ENCODE measurements around the gene BTBD16.
A peak's percentile ranks its signal among the peaks of the same experiment; 100 is the strongest.

The BTBD16 gene

DNA sequence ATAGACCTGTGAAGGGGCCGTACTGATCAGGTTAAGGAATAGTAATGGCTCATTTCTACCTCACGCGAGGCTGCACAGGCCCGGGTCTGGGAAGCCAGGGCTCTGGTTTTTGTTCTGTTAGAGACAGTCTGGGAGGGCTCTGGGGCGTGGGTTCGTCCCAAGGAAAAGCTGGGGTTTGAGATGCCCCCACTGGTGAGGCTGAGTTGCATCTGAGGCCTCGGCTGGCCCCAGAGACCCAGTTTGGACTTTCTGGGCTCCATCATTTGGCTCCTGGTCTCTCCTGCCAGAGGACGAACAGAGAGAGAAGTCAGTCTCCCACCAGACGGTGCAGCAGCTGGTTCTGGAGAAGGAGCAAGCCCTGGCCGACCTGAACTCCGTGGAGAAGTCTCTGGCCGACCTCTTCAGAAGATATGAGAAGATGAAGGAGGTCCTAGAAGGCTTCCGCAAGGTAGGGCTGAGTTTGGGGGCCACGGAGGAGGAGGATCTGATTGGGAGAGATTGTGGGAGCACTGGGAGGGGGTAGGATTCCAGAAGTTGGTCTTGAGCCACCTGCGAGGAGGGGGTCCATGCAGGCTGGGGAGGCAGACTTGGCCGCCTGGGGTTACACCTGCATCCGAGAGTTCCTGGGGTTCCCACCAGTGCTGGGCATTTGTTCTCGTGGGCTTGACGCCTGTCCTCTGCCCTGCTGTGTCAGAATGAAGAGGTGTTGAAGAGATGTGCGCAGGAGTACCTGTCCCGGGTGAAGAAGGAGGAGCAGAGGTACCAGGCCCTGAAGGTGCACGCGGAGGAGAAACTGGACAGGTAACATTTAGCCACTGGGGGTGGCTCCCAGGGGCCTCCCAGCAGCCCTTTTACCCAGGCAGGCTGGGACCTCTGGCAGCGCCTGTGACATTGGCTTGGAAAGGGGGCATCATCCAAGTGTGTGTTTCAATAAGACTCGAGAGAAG is 22.5 kb upstream of the BTBD16 start:
- no peak for DNase-seq (ENCODE audit: low read depth)

DNA sequence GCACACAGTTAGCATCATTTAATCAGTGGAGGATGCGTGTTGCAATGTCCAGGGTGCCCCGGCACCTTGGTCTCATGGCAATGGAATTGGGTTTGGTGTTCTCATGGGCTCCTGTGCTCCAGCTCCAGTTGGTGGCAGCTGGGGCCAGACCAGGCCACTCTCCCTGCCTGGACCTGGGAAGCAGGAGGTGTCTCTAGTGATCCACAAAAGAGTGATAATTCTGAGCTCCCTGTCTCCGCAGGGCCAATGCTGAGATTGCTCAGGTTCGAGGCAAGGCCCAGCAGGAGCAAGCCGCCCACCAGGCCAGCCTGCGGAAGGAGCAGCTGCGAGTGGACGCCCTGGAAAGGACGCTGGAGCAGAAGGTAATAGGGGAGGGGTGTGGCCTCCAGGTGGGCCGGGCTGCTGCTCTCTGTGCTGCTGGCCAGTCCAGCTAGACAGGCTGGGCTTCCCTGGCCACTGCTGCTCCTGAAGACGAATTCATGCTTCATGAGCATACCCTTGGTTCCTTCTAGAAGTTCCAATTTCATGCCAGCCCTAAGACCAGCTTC is 21.7 kb upstream of the BTBD16 start:
- DNase-seq (ENCODE audit: low read depth) = no peak

DNA sequence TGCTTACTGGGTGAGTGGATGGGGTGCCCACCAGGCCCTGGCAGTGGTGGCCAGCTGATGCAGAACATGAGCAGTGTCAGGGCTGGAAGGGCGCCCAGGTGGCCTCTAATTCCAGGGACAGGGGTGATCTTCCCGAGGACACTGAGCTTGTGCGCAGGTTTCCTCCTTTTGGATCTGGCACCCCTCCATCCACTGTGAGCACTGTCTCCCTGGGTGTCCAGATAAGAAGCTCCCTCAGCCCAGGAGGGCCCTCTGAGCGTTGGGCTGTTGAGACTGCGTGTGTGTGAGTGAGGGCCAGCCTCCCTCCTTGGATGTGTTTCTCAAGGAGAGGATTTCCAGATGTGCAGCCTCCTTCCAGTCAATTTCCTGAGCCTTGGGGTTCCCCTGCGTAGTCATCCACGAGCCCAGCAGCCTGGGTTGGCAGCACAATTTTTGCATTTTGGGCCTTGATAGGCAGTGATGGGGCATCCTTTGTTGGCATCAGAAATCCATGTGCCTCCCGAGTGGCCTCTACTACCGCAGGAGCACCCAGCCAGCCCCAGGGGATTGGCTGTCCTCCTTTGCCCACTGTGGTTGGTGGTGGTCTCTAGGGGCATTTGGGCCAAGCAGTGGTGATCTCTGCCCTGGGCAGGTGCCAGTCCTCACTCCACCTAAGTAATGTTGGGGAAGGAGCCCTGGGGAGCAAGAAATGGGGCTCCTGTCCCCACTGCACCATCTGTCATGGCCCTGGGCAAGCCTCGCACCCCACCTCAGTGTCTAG is 20.9 kb upstream of the BTBD16 start:
- no peak for DNase-seq (ENCODE audit: low read depth)

DNA sequence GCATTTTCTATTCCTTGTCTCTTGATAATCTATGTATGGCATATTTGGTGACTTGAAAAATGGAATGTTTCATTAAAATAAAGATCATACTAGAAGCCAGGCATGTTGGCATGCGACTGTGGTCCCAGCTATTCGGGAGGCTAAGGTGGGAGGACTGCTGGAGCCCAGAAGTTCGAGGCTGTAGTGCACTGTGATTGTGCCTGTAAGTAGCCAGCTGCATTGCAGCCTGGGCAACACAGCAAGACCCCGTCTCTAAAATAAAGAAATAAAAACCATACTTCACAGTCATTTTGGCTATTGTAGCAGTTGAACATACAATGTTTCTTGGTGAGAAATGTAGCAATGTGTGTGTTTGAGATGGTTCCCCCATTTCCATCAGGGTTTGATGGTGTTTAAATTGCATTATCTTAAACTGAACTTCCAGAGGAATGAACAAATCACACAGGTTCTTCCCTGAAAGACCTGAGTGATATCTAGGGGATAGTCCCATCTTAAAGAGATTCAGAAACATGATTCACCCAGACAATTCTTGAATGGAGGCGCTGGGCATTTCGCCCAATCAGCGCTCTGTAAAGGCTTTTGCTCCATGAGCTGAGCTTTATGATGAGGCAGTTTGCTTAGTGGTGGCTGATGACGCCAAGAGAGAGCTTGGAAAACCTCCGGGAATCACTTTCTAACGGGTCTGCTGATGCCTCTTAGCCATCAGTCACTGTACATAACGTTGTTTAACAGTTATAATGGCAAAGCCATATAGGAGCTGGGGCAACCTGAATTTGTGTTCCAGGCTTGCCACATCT is 19.4 kb upstream of the BTBD16 start:
- no peak for DNase-seq (ENCODE audit: low read depth)

DNA sequence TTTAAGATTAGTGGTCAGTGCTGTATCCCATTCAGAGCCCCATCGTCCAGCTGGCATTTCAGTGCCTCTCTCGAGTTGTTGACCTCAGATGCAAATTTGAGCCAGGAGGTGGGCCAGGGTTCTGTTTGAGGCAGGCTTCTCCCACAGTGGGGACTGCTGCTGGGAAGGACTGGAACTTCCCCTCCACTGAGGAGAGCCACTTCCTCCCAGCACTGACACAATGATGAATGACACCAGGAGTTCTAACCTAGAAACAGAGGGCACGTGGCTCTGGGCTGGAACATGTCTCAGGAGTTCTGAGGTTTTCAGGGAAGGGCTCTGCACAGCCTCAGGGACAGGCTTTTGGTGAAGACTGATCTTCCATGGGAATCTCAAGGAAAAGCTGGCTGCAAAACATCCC is 18.3 kb upstream of the BTBD16 start:
- DNase-seq (ENCODE audit: low read depth) = peak; percentile 80

DNA sequence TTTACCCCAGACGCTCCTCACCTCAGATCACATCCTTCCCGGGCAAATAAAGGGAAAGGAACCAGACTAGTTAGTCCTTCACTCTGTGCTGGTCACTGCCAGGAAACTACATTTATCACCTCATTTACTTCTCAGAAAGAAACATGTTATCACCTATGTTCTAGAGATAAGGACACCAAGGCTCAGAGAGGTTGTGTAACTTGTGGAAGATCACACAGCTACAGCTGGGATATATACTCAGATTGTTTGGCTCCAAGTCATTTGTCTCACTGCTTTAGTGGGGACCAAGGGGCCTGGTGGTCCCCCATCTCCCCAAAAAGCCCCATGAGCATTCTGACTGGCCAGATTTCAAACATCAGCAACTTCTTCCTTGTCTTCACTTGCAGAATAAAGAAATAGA is 17.5 kb upstream of the BTBD16 start:
- DNase-seq (ENCODE audit: low read depth) = no peak

DNA sequence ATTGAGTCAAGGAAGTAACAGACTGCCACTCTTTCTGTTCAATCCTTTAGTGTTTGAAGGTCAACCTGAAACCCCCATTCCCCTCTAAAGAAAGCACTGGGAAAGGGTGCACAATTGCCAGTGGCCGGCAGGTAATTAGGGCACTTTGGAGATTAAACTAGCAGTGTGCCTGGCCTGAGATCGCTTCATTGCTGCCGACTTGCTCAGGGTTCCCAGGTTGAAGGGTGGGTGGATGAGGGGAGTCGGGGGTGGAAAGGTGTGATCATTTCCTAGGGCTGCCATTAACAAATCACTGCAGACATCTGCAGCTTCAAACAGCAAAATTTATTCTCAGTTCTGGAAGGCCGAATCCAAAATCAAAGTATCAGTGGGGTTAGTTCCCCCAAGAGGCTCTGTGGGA is 16.3 kb upstream of the BTBD16 start:
- DNase-seq (ENCODE audit: low read depth) = no peak

DNA sequence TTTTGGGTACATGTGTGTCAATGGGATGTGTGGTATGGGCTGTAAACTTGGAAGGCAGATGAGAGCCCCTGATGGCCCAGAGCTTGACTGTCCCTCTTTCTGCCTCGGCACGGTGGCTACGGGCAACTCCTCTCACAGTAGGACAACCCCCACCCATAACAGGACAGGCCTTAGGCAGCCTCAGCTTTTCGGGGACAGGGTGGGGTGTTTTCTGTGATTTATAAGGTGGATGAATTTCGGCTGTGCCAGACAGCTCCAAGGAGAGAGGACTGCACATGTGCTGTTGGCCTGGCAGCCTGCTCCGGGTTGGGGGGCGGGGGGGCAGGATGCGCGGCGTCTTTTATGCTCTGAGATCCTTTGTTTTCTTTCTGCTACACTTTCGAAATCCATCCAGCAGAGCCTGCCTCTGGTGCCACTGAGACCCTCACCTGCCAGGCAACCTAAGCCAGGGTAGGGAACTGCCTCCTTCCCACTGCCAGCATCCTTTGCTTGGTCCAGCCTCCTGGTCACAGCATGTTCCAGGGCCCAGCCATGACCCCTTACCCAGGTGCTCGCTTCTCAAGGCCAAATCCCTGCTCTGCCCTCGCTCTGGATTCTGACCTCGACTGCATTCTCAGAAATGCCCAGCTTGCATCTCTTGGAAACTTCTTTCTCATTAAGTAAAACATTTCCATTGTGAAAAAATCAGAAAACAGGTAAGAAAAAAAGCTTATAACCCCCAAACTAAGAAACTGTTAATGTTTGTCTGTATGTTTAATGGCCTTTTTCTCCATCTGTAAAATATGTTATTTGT is 15.4 kb upstream of the BTBD16 start:
- DNase-seq (ENCODE audit: low read depth) = no peak

DNA sequence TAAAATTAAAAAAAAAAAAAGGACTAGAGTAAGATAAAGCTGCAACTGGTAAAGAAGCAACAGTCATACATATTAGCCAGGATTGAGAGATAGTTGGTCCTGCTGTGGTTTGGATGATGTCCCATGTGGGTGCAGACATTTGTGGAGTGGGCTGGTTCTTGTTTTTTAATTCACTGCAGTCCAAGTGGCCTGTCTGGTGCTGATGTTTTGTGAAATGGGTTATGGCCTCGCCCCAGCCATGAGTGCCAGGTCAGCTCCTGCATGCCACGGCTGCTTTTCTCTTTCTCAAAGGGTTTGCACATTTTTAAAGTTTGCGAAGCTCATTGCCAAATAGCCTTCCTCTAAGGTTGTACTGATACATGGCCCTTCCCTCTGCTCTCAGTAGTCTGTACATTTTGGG is 14.1 kb upstream of the BTBD16 start:
- DNase-seq (ENCODE audit: low read depth) = no peak

DNA sequence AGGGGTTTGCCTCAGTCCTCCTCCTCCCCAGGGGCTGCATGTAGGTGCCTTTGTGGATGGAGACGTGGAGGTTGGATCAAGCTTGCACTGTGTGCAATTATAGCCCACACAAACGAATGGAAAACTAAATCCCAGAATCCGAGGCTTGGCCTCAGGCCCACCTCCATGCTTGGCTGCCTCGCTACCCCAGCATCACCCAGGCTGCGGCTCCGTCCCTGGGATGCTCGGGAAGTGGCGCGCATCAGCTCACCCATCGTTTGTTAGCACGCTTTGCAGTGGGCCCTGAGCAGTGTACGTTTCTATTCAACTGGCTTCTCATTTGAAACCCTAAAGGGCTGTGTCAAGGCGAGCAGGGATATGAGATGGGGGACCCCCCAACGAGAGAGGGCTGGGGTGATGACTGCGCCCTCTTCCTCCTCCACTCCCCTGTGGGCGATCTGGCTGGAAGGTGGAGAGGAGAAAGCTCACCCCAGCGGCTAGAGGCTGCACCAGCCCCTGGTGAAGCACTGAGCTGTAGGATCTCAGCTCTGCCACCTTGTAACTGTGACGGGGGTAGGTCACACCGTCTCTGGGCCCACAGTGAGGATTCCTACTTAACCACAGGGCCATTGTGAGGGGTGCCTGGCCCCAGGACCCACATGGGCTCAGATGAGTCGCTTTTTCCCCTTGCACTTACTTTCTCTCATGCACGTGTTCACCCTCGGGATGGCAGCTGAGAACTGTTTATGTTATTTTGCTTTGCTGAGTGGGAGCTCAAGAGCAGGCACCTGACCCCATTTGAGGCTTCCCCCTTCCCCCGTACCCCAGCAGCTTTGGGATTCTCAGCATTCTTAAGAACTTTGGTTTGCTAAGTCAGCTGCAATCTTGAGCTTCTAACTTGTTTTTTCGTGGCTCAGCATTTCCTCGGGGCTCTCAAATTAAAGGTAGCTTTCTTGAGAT is 12.7 kb upstream of the BTBD16 start:
- peak; percentile 48 for DNase-seq (ENCODE audit: low read depth)

DNA sequence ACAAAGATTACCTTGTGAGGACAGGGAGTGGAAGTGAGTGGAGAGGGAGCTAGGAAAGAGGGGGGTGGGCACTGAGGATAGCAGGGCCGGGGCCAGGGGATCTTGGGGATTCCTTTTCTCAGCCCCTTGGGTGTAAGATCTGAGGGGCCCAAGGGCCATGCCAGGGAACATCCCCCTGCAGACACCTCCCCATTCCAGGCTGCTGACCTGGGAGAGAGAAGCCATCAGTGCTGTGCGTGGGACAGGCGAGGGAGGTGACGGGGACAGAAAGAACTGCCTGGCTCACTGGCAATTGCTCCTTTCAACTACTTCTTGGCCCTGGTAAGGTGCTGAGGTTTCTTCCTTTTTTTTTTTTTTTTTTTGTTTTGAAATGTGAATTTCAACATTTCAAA is 12.0 kb upstream of the BTBD16 start:
- DNase-seq (ENCODE audit: low read depth) = no peak

DNA sequence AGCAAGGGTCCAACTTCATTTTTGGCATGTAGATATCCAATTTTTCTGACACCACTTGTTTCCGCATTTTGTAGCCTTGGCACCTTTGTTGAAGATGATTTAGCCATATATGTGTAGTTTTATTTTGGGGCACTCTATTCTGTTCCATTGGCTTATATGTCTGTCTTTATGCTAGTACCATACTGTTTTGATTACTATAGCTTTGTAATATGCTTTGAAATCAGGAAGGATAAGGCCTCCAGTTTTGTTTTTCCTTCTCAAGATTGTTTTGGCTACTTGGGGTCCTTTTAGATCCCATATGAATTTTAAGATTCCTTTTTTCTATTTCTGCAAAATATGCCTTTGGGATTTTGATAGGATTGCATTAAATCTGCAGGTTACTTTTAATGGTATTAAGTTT is 9.5 kb upstream of the BTBD16 start:
- DNase-seq (ENCODE audit: low read depth) = no peak

DNA sequence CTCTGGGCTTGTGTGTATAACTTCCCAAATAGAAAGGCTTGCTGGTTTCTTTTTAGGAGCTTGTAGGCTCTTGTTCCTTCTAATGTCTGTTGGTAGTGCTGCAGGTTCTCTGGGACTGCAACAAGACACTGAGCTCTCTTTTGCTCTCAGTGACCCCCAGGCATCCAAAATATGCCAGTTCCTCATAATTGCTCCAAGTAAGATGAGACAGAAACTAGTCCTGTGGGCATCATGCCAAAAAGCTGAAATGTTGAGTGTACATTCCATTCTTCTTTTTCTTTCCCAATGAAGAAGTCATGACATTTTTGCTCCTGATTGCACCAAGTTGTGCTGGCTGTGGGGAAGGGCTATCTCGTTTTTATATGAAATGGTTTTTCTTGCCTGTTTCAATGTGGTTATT is 7.1 kb upstream of the BTBD16 start:
- peak; percentile 89 for DNase-seq (ENCODE audit: low read depth)

DNA sequence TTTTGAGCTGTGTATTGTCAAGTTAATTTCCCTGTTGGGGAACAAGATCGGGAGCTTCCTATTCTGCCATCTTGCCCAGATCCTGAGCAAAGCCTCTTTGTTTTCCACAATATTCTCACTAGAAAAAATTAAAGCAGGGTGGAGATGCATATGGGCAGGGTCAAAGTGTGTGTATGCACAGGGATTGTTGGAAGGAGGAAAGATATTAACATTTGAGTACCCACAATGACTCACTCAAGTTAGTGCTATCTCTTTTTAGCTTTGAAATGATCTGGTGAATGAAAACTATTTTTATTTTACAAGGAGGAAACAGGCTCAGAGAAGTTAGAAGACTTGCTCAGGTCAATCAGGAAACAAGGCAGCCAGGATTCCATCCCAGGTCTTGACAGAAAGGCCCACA is 6.7 kb upstream of the BTBD16 start:
- DNase-seq (ENCODE audit: low read depth) = peak; percentile 58

DNA sequence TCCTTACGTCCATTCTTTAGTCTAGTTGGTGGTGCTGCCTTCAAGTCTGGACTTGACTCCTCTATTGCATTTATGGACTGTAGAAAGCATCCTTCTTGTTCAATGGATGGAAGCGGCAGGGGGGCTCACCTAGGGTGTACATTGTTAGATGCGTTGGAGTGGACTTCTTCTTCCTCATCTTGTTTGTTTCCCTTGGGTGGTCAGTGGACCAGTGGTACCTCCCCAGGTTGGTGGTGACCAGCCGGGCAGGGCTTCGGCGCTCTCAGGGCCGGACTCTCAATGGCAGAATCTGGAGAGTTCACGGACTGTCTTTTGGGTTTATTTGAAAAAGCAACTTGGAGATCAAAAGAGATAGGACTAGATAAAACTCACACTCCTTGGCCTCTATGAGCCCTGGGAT is 6.2 kb upstream of the BTBD16 start:
- no peak for DNase-seq (ENCODE audit: low read depth)

DNA sequence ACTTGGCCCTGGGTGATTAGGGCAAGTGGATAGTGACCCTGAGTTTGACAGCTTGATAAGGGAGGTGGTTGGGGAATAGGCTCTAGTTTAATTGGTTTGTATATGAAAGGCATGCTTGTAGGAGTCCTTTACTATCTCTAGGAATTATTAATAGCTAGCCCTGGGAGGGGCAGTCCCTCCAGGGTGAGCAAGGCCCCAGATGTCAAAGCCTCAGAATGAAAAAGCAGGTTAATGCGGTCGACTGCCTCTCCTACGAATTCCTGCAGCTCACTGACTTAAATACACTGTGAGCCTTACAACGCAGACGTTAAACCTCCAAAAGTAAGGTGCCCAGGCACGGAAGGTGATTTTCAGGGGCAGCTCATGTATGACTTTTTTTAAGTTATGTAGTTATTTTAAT is 5.2 kb upstream of the BTBD16 start:
- peak; percentile 62 for DNase-seq (ENCODE audit: low read depth)

DNA sequence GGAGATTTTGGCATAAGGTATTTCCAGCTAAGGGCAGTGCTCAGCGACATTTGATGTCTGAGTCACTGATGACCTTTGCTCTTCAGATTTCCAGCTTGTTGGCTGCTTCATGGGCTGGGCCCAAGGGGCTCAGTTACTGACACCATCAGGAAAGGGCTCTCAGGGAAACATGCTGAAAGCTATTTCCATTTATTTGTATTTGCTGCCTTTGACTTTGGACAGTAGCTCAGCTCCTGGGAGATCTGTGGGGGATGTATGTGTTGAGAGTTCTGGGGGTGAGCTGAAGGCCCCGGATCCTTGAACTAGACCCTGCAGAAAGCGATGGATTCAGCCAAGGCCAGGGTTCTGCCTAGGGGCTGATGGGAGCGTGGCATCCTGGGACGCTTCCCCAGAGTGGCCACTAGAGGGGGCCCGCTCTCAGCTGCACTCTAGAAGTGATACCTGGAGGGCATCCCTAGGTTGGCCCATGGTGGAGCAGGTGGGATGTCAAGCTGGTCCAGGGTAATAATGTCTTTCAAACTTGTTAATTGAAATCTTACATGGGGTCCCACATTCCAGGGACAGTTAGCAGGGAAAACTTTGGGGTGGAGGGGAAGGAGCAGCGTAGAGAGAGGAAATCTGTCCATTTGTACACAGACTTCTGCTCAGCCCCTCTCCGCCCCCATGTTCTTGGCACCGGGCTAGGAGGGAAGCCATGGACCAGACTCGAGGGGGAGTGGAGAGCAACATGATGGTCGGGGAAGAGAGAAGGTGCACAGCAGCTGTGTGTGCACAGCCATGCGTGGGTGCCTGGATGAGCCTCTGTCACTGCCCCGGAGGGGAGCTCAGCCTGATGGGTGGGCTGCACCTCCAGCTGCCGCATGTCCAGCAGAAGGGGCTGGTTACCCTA is 3.0 kb upstream of the BTBD16 start:
- peak; percentile 20 for DNase-seq (ENCODE audit: low read depth)

DNA sequence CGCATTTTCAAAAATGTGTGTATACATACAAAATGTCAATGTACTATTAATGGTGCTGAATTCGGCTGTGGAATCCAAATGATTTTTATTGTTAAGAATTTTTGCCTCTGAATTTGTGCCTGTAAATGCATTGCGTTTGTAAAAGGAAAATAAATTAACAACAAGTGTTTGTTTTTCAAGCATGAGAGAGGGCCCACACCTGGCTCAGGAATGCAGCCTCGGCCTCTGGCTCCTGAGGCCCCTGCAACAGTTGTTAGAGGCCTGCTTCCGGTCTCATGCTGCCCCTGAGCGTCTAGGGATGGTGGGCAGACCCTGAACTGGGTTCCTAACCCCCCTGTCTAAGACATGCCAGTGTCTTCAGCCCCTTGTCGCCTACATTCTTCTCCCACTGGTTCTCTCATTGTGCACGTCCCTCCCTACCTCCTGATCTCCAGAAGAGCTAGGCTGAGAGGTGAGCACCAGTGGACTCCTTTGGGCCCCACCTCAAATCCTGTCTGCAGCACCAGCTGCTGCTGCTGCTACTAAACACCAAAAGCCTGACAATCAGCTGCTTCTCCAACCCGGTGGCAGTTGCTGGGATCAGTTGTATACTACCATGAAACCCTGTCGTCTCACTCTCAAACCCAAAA is 1.9 kb upstream of the BTBD16 start:
- no peak for DNase-seq (ENCODE audit: low read depth)

Data from amniotic epithelial cell (primary cell).